ENCODE results near the gene CITED4.

CITED4 gene

GRCh38 chr1:40855513-40855912 is 6.7 kb downstream of the CITED4 start:
- in situ Hi-C loops (cut with MboI; ENCODE audit: low sequenced_read_pairs) = no loop called here

GRCh38 chr1:40853885-40854170 is 8.3 kb downstream of the CITED4 start:
- in situ Hi-C loops (cut with MboI; ENCODE audit: low sequenced_read_pairs) = no loop called here

GRCh38 chr1:40853113-40853884 is 8.9 kb downstream of the CITED4 start:
- in situ Hi-C loops (cut with MboI; ENCODE audit: low sequenced_read_pairs) = no loop called here

GRCh38 chr1:40851643-40852042 is 10.5 kb downstream of the CITED4 start:
- in situ Hi-C loops (cut with MboI; ENCODE audit: low sequenced_read_pairs) = no loop called here

GRCh38 chr1:40849801-40850592 is 12.2 kb downstream of the CITED4 start:
- in situ Hi-C loops (cut with MboI; ENCODE audit: low sequenced_read_pairs) = loop anchor here (5.0 to 25.0 kb wide), 3 partner anchors 102 to 713 kb away; no protein-coding TSS in a partner anchor

- in situ Hi-C loops (cut with MboI; ENCODE audit: low sequenced_read_pairs) = loop anchor here (5.0 to 25.0 kb wide), 3 partner anchors 104 to 711 kb away; no protein-coding TSS in a partner anchor
These were observed 13.5 kb downstream of the CITED4 start for GRCh38 chr1:40848530-40849189.

GRCh38 chr1:40847023-40847745 is 15.0 kb downstream of the CITED4 start:
- in situ Hi-C loops (cut with MboI; ENCODE audit: low sequenced_read_pairs) = loop anchor here (5.0 to 25.0 kb wide), 3 partner anchors 105 to 710 kb away; no protein-coding TSS in a partner anchor

- in situ Hi-C loops (cut with MboI; ENCODE audit: low sequenced_read_pairs) = loop anchor here (5.0 to 25.0 kb wide), 3 partner anchors 106 to 709 kb away; no protein-coding TSS in a partner anchor
These were observed 16.3 kb downstream of the CITED4 start for GRCh38 chr1:40845895-40846294.

GRCh38 chr1:40844887-40845878 is 17.0 kb downstream of the CITED4 start:
- in situ Hi-C loops (cut with MboI; ENCODE audit: low sequenced_read_pairs) = loop anchor here (5.0 to 25.0 kb wide), 3 partner anchors 107 to 708 kb away; no protein-coding TSS in a partner anchor

DNA sequence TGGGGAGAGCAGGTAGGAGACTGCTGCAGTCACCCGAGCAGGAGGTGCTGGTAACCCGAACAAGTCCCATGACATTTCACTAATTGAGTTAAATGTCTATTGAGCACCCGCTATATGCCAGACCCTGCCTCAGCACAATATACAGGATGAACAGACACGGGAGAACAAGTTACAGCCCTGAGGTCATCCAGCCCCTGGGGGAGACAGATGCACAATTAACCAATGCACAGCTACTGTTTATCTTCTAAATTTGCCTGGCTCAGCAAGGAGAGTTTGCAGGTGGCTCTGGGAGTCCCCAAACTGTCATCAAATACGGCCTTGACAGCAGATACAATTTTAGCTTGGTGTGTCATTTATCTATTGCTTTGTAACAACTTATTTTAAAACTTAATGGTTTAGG is 18.1 kb downstream of the CITED4 start:
- in situ Hi-C loops (cut with MboI; ENCODE audit: low sequenced_read_pairs) = loop anchor here (10.0 to 25.0 kb wide), 2 partner anchors 229 to 707 kb away; no protein-coding TSS in a partner anchor

- in situ Hi-C loops (cut with MboI; ENCODE audit: low sequenced_read_pairs) = loop anchor here (10.0 to 25.0 kb wide), 2 partner anchors 228 to 705 kb away; no protein-coding TSS in a partner anchor
These were observed 19.5 kb downstream of the CITED4 start for GRCh38 chr1:40842691-40843090.

DNA sequence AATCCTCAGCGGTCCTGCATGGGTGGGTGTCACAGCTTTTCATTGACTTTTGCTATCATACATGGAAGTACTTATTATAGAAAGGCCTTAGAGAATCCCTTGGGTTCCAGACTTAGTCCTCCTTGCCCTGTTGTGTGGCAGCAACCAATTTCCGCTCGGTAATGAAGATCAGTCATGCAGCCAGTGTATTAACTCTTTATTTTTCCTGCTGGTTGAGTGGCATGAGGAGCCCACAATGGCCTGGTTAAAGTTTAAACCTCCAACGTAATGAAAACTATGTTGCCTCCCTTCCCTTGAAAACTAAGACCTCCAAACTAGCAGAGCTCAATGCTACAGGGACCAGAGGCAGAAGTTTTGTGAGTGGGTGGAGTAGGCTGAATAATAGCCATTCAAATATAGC is 20.0 kb downstream of the CITED4 start:
- in situ Hi-C loops (cut with MboI; ENCODE audit: low sequenced_read_pairs) = loop anchor here (10.0 to 25.0 kb wide), 2 partner anchors 227 to 705 kb away; no protein-coding TSS in a partner anchor

DNA sequence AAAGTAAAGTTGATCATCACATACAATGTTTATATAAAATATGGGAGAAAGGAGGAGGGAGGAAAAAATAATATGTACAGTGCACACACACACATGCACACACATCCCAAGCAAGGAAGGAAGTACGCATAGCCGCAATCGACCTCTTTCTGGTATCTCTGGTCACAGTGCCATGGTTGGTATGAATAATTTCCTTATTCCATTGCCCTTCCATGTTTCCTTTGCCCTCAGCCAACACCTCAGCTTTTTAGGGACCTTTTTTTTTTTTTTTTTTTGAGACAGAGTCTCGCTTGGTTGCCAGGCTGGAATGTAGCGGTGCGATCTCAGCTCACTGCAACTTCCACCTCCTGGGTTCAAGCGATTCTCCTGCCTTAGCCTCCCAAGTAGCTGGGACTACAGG is 20.6 kb downstream of the CITED4 start:
- in situ Hi-C loops (cut with MboI; ENCODE audit: low sequenced_read_pairs) = loop anchor here (10.0 to 25.0 kb wide), 2 partner anchors 227 to 704 kb away; no protein-coding TSS in a partner anchor

DNA sequence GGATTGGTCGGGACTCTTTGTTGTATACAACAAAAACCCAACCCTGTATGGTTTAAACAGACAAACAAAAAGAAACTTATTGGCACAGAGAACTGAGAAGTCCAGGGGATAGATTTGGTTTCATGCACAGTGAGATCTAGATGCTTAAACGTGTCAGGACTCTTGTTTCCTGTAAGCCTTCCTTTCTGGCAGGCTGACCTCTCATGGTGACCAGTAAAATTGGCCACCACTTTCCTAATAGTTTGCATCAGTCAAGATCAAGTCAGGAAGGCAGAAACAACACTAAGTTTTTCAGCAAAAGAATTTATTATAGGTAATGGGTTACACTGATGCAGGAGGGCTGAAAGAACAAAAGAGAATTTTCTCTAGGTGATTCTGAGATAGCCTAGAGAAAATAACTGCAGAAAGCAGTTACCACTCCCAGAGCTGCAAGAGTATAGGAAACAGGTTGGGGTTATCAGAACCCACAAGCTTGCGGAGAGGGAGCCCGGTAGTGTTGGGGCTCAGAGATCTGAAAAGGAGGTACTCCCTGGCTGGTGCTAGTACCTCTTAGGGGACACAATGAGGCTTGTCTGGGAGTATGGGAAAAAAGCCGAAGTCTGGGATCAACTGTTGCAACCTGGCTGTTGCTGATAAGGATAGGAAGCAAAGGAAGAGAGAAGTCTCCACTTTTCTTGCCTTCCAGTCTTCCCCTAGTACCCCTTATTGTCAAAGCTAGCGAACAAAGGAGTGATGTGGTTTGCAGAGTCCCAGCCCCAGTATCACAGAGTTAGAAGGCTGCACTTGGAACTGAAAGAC is 21.4 kb downstream of the CITED4 start:
- in situ Hi-C loops (cut with MboI; ENCODE audit: low sequenced_read_pairs) = loop anchor here (10.0 to 25.0 kb wide), 2 partner anchors 226 to 703 kb away; no protein-coding TSS in a partner anchor

- in situ Hi-C loops (cut with MboI; ENCODE audit: low sequenced_read_pairs) = loop anchor here (10.0 to 25.0 kb wide), 2 partner anchors 225 to 703 kb away; no protein-coding TSS in a partner anchor
These were observed 22.2 kb downstream of the CITED4 start for GRCh38 chr1:40839943-40840335.

GRCh38 chr1:40838980-40839942 is 22.9 kb downstream of the CITED4 start:
- in situ Hi-C loops (cut with MboI; ENCODE audit: low sequenced_read_pairs) = loop anchor here (25.0 kb wide), 1 partner anchor 702 kb away; no protein-coding TSS in a partner anchor

Measured in HL-60/S4 (cell line).